Vein endothelial cell (primary cell): Measurements from ENCODE around the gene RAB24. TPM values are rescaled to one million over a fixed set of nuclear protein-coding genes. Genes with fewer than 3 reads are reported as not detected.

ENCODE experiments used
- total RNA-seq: library from RNA; depleted of rRNA; stranded (reverse); fragments of >200 nt; gene quantifications from 2 replicates; pipeline ENCODE4 v1.2.3, GENCODE V29; 2012

RAB24 gene
- 11.1 and 15.0 TPM in 2 replicates for total RNA-seq

GRCh38 chr5:177303121-177303924 lies at the start of gene RAB24, which contains the start of gene PRELID1:
RAB24 (minus strand) TSS chr5:177303719; CDS start chr5:177303288, 431 bp downstream.
PRELID1 (plus strand) TSS chr5:177303799; CDS start chr5:177303986, 187 bp downstream.

GRCh38 chr5:177351392-177352329 lies 48.1 kb upstream of the RAB24 start, which contains the start of gene LMAN2:
LMAN2 (minus strand) TSS chr5:177351668; CDS start chr5:177351647, 21 bp downstream.

GRCh38 chr5:177311723-177312648 lies 8.5 kb upstream of the RAB24 start, which contains the start of gene MXD3:
MXD3 (minus strand) TSS chr5:177311898; CDS start chr5:177311830, 68 bp downstream.

Other genes starting within 250 kb of the RAB24 start
- gene FGFR4, start 216.8 kb downstream of the RAB24 start, total RNA-seq, result 2.3 and 4.6 TPM in 2 replicates
- gene NSD1, start 169.9 kb downstream of the RAB24 start, total RNA-seq, result 44.1 and 53.4 TPM in 2 replicates
- 178 and 203 TPM in 2 replicates for gene PRELID1, start 80 bp upstream of the RAB24 start, total RNA-seq
- 5.9 and 6.2 TPM in 2 replicates for gene MXD3, start 8.2 kb upstream of the RAB24 start, total RNA-seq
- gene LMAN2, start 47.9 kb upstream of the RAB24 start, total RNA-seq, result 274 and 342 TPM in 2 replicates
- gene RGS14, start 54.2 kb upstream of the RAB24 start, total RNA-seq, result 5.2 and 10.0 TPM in 2 replicates
- not detected in 2 replicates for gene SLC34A1, start 80.7 kb upstream of the RAB24 start, total RNA-seq
- gene PFN3, start 96.9 kb upstream of the RAB24 start, total RNA-seq, result not detected in 2 replicates
- 0.57 and 1.6 TPM in 2 replicates for gene F12, start 105.8 kb upstream of the RAB24 start, total RNA-seq
- gene GRK6, start 123.0 kb upstream of the RAB24 start, total RNA-seq, result 26.8 and 27.4 TPM in 2 replicates
- 10.3 and 21.2 TPM in 2 replicates for gene PRR7, start 143.1 kb upstream of the RAB24 start, total RNA-seq
- 289 and 291 TPM in 2 replicates for gene DBN1, start 169.9 kb upstream of the RAB24 start, total RNA-seq
- gene PDLIM7, start 193.9 kb upstream of the RAB24 start, total RNA-seq, result 142 and 235 TPM in 2 replicates
- 3.3 and 4.0 TPM in 2 replicates for gene DOK3, start 206.1 kb upstream of the RAB24 start, total RNA-seq
- 76.0 and 80.7 TPM in 2 replicates for gene DDX41, start 213.2 kb upstream of the RAB24 start, total RNA-seq